ENCODE data around the gene KRTAP9-1.
"Not testable (repeated sequence)": the region's sequence is repeated elsewhere in the genome, so short reads cannot be mapped to it uniquely, and the experiment has no call there.

The KRTAP9-1 gene, protein sequence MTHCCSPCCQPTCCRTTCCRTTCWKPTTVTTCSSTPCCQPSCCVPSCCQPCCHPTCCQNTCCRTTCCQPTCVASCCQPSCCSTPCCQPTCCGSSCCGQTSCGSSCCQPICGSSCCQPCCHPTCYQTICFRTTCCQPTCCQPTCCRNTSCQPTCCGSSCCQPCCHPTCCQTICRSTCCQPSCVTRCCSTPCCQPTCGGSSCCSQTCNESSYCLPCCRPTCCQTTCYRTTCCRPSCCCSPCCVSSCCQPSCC

DNA sequence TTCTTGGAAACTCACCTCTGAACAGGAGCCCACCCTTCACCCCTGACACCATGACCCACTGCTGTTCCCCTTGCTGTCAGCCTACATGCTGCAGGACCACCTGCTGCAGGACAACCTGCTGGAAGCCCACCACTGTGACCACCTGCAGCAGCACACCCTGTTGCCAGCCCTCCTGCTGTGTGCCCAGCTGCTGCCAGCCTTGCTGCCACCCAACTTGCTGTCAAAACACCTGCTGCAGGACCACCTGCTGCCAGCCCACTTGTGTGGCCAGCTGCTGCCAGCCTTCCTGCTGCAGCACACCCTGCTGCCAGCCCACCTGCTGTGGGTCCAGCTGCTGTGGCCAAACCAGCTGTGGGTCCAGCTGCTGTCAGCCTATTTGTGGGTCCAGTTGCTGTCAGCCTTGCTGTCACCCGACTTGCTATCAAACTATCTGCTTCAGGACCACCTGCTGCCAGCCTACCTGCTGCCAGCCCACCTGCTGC lies at the start of gene KRTAP9-1:
Gene KRTAP9-1, plus strand, starts transcription at position 51 of the 482 bp plus-strand sequence. Its CDS starts 0 bp downstream, at position 51.
- not testable (repeated sequence) for DNase-seq

- DNase-seq: no peak
These were observed 49.1 kb upstream of the KRTAP9-1 start, which contains the start of gene KRTAP4-6 for GRCh38 chr17:41140360-41141131. Gene KRTAP4-6 (minus strand): TSS chr17:41140544. CDS start chr17:41140487, 57 bp downstream.

DNA sequence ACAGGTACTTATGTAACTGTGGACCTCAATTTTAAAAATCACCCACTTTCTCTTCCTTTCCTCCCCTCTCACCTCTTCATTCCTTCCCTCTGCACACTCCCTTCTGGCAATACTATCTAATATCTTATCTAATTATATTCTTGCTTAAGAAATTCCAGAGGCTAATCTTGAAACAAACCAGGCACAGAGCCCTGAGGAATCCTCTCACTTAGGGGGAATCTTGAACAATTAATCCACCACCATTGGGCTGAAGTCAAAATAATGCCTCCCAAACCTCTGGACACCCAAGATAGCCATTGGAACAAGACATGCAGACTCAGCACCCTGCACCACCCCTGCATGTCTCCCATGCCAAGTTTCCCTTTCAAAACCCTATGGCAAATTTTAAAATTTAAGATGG lies 48.3 kb upstream of the KRTAP9-1 start:
- no peak for DNase-seq

- DNase-seq: no peak
These were observed 44.8 kb upstream of the KRTAP9-1 start for GRCh38 chr17:41144846-41145245.

DNA sequence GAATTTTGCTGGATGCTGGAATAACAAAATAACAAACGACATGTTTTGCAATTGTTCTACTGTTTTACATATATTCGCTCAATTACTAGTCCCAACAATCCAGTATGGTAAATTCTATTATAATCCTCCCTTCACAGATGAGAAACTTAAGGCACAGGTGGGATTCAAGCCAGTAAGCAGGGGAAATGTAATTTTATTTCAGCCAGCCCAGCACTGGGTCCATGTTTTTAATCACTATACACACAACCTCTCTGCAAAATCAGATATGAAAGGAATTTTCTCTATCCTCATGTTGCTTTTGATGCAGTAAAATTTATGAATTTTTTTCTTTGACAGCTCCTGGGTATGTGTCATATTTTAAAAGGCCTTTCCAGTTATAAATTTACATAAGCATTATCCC lies 44.4 kb upstream of the KRTAP9-1 start:
- no peak for DNase-seq

GRCh38 chr17:41147531-41148204 lies 42.0 kb upstream of the KRTAP9-1 start:
- DNase-seq: no peak

DNA sequence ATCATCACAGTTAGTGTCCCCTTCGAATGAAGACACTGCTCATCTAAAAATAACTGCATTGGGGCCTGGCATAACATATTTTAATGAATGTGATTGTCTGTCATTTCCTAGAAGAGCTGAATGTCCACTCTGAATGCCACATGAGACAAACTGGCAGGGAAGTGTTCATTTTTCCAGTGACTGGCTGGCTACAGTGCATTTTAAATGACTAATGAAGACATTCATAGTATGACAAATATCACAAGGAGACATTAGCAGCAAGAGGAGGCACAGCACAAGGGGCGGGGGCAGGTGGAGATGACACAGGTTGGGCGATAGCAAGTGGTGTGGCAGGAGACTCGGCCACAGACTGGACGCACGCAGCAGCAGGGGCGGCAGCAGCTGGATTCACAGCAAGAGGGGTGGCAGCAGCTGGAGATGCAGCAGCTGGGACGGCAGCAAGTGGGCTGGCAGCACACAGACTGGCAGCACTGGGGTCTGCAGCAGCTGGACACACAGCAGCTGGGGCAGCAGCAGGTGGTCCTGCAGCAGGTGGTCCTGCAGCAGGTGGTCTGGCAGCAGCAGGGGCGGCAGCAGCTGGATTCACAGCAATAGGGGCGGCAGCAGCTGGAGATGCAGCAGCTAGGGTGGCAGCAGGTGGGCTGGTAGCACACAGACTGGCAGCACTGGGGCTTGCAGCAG lies 40.6 kb upstream of the KRTAP9-1 start:
- DNase-seq: not testable (repeated sequence)

DNA sequence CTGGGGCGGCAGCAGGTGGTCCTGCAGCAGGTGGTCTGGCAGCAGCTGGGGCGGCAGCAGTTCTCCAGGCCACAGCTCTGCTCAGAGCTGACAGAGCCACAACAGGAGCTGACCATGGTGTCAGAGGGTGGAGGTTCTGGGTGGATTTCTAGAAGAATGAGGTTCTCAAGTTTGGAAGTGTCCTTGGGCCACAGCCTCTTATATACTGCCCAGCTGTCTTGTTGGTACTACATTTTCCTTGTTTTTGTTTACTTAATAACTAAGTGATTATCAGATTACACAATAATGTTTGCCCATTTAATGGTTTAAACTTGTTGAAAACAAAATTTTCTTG lies 40.1 kb upstream of the KRTAP9-1 start, which contains the start of gene KRTAP4-5:
Gene KRTAP4-5, minus strand, starts transcription at position 174 of the 334 bp plus-strand sequence. Its CDS starts 58 bp downstream, at position 116.
- no peak for DNase-seq

GRCh38 chr17:41150026-41150425 lies 39.7 kb upstream of the KRTAP9-1 start:
- no peak for DNase-seq

- DNase-seq: no peak
These were observed 38.2 kb upstream of the KRTAP9-1 start for GRCh38 chr17:41151525-41151924.

GRCh38 chr17:41153856-41154255 lies 35.8 kb upstream of the KRTAP9-1 start:
- DNase-seq: no peak

- DNase-seq: not testable (repeated sequence)
These were observed 29.5 kb upstream of the KRTAP9-1 start for GRCh38 chr17:41160190-41160589.

DNA sequence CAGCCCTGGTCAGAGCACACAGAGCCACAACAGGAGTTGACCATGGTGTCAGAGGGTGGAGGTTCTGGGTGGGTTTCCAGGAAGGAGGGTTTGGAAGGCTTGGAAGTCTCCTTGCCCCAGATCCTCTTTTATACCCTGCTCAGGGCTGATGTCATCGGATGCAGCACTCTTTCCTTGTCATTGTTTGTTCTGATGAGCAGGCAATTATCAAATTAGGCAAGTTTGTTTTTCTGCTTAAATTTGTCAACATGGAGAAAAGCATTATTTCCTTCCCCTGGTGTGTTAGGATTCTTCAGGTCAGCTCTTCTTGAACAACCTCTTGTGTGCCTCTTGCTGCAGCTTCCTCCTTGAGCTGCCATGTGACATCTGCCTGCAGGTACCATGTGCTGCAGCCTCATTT lies 29.0 kb upstream of the KRTAP9-1 start, which contains the start of gene KRTAP4-4:
Gene KRTAP4-4, minus strand, starts transcription at position 101 of the 400 bp plus-strand sequence. Its CDS starts 57 bp downstream, at position 44.
- no peak for DNase-seq

GRCh38 chr17:41163828-41164227 lies 25.9 kb upstream of the KRTAP9-1 start:
- no peak for DNase-seq

GRCh38 chr17:41167561-41167960 lies 22.1 kb upstream of the KRTAP9-1 start:
- no peak for DNase-seq

GRCh38 chr17:41168121-41168520 lies 21.6 kb upstream of the KRTAP9-1 start, which contains the start of gene KRTAP4-3:
Gene KRTAP4-3 (minus strand): TSS chr17:41168221. CDS start chr17:41168172, 49 bp downstream.
- DNase-seq: no peak

GRCh38 chr17:41171886-41172285 lies 17.8 kb upstream of the KRTAP9-1 start:
- DNase-seq: no peak

- no peak for DNase-seq
These were observed 12.8 kb upstream of the KRTAP9-1 start for GRCh38 chr17:41176744-41177387.

DNA sequence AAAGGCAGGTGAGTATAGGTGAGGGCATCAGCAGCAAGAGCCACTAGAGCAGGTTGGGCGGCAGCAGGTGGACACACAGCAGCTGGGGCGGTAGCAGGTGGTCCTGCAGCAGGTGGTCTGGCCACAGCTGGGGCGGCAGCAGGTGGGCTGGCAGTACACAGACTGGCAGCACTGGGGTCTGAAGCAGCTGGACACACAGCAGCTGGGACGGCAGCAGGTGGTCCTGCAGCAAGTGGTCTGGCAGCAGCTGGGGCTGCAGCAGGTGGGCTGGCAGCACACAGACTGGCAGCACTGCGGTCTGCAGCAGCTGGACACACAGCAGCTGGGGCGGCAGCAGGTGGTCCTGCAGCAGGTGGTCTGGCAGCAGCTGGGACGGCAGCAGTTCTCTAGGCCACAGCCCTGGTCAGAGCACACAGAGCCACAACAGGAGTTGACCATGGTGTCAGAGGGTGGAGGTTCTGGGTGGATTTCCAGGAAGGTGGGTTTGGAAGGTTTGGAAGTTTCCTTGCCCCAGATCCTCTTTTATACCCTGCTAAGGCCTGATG lies 11.9 kb upstream of the KRTAP9-1 start, which contains the start of gene KRTAP4-2:
Gene KRTAP4-2, minus strand, starts transcription at position 495 of the 545 bp plus-strand sequence. Its CDS starts 57 bp downstream, at position 438.
- no peak for DNase-seq

- no peak for DNase-seq
These were observed 11.3 kb upstream of the KRTAP9-1 start for GRCh38 chr17:41178341-41178740.

GRCh38 chr17:41178843-41179616 lies 10.7 kb upstream of the KRTAP9-1 start:
- no peak for DNase-seq

Measured in NCI-H2029 (cell line).